GM06990 (cell line): Measurements from ENCODE around the gene SLC17A4.

ENCODE experiments used
- DNase-seq: peaks from one replicate; pipeline ENCODE4 v3.0.0-alpha.2; 2011; ENCODE audit not compliant: insufficient read length; ENCODE audit errors: extremely low read depth
- H3K27me3 ChIP-seq: replicated peaks from 2 replicates; pipeline ENCODE4 v1.6.0; 2011; ENCODE audit warnings: low read length; ENCODE audit not compliant: control insufficient read depth, insufficient read depth
- H3K36me3 ChIP-seq: 2 replicates; pipeline ENCODE4 v1.5.1; 2011; ENCODE audit warnings: low read length; ENCODE audit not compliant: control insufficient read depth, insufficient read depth
- H3K4me3 ChIP-seq: replicated peaks from 2 replicates; pipeline ENCODE4 v1.5.1; 2011; ENCODE audit warnings: low read depth, mild to moderate bottlenecking, control low read depth, low read length
- TF ChIP-seq, protein P1 (sequence below): IDR thresholded peaks from 2 replicates; pipeline ENCODE4 v1.5.1; 2011; ENCODE audit warnings: low read length, control low read depth, mild to moderate bottlenecking, inconsistent platforms; ENCODE audit not compliant: insufficient read depth, poor library complexity, severe bottlenecking

SLC17A4 gene

DNA sequence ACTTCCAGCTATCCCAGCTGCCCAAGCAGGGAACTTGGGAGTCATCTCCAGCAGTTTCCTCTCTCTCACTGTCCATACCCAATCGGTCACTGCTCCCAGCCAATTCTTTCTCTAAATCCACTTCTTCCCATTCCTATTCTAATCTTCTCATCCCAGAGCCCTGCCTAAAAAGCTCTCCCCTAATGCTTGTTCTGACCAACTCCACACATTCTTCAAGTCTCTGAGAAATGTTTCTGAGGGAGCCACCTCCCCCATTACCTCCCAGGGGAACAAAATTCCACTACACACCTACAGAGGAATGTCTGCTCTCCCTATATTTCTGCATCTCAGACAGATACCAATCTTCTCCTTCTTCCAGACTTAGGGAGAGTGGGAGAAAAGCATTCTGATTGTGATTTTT lies 14.0 kb downstream of the SLC17A4 start:
- Histone ChIP-seq H3K36me3 (no peaks in the 10 kb centered on the region), H3K4me3 (no peak overlapping the region), H3K27me3 (no peaks in the 10 kb centered on the region)
- no peak for DNase-seq
- TF ChIP-seq, protein P1, sequence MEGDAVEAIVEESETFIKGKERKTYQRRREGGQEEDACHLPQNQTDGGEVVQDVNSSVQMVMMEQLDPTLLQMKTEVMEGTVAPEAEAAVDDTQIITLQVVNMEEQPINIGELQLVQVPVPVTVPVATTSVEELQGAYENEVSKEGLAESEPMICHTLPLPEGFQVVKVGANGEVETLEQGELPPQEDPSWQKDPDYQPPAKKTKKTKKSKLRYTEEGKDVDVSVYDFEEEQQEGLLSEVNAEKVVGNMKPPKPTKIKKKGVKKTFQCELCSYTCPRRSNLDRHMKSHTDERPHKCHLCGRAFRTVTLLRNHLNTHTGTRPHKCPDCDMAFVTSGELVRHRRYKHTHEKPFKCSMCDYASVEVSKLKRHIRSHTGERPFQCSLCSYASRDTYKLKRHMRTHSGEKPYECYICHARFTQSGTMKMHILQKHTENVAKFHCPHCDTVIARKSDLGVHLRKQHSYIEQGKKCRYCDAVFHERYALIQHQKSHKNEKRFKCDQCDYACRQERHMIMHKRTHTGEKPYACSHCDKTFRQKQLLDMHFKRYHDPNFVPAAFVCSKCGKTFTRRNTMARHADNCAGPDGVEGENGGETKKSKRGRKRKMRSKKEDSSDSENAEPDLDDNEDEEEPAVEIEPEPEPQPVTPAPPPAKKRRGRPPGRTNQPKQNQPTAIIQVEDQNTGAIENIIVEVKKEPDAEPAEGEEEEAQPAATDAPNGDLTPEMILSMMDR, result no peak

DNA sequence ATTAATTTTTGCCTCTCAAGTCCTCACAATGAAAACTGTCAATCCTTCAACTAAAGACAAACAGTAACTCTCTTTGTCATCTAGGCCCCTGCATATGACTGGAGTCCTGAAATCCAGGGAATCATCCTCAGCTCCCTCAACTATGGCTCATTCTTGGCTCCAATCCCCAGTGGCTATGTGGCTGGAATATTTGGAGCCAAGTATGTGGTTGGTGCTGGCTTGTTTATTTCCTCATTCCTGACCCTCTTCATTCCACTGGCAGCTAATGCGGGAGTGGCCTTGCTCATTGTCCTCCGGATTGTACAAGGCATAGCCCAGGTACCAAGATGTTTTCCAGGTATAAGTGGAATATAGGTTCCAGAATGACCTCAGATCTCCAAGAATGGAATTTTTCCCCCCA lies 15.4 kb downstream of the SLC17A4 start:
- no peak overlapping the region for H3K4me3 ChIP-seq
- TF ChIP-seq, protein P1, result no peak
- no peak for DNase-seq

DNA sequence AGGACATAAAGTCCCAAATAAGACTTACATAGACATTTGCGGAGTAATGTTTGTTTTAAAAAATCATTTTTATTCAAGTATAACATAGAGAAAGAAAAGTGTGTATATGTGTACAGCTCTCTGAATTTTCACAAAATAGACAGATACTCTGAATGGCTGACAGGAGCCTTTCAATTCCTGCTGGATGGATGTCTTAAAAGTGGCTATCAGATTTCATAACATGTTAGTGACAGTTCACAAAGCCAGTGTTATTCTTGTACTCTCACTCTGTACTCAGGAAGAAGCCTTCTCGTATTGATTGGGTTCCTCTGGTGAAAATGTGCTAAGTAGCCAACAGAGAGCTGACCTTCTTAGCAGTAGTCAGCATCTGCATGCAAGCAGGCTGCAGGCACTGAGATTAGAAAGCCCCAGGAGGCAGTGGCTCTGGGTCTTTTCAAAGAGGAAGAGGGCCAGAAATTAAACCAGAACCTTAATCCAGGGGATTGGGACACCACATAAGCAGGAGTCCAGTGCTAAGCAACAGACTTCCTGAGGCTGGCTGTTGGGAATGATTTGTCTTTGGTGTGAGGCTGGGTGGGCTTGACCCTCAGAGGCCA lies 19.7 kb downstream of the SLC17A4 start:
- H3K4me3 ChIP-seq, result no peak overlapping the region
- H3K27me3 ChIP-seq, result no peaks in the 10 kb centered on the region; the same call in 1 of the 2 replicates
- DNase-seq, result no peak
- TF ChIP-seq, protein P1, result no peak
- no peaks in the 10 kb centered on the region for H3K36me3 ChIP-seq

More for the DNA sequence above, 15.4 kb downstream of the SLC17A4 start:
- H3K36me3 ChIP-seq, result no peaks in the 10 kb centered on the region
- H3K27me3 ChIP-seq, result no peaks in the 10 kb centered on the region

DNA sequence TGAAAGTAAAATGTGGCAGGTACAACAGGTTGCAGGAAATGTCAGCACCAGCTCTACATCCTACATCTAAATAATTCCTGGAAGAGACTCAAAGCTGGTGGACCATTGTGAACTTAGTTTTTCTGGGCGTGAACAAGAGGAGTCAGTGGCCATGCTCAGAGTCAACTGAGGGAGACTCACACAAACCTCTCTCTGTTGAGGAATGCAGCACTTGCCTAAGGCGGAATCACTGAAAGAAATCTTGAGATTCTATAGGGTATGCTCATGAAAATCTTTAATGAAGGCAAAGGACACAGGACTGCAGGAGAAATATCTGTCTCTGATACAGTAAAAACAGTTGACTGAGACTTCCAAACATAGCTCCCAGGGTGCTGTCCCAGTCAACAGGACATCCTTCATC lies 22.5 kb downstream of the SLC17A4 start:
- H3K27me3 ChIP-seq, result no peaks in the 10 kb centered on the region; the same call in none of the 2 replicates
- DNase-seq, result no peak
- TF ChIP-seq, protein P1, result no peak
- no peak overlapping the region for H3K4me3 ChIP-seq
- H3K36me3 ChIP-seq, result no peaks in the 10 kb centered on the region

DNA sequence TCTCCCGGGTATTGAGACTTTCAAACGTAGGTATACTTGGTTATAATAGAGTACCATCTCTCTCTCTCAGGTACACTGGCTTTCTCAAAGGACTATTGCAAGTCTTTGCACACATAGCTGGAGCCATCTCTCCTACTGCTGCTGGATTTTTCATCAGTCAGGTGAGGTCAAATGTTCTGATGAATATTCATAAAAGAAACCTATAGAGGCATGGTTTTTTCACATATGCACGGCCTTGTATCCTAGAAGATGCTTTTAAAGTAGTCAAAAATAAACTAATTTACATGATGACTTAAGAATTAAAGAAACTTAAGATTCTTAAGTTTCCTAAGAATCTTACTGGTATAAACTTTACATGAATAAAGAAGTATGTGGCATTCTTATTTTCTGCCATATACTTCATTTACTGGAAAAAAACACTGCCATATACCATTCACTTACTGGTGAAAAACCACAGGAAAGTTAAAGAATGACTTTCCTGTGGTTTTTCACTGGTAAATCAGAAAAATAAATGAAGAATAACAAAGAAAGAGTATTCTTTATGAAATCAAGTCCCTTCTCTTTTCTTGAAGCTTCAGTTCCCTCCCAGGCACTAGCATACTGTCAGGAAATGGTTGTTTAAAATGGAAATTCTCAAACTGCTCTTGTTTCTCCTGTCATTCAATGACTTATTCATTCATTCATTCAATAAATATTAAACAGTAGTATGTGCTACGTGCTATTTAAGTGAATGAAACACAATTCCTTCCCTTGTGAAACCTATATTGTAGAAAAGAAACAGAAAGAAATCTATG lies 23.5 kb downstream of the SLC17A4 start:
- TF ChIP-seq, protein P1, result no peak
- Histone ChIP-seq H3K36me3 (no peaks in the 10 kb centered on the region), H3K4me3 (no peak overlapping the region), H3K27me3 (no peaks in the 10 kb centered on the region; the same call in none of the 2 replicates)
- no peak for DNase-seq
